Fibroblast of peridontal ligament (primary cell): ENCODE measurements around the gene NUMA1.

Source experiments
- DNase-seq: peaks from one replicate; pipeline ENCODE4 v3.0.0-alpha.2; 2010; ENCODE audit errors: extremely low read depth

The NUMA1 gene, protein sequence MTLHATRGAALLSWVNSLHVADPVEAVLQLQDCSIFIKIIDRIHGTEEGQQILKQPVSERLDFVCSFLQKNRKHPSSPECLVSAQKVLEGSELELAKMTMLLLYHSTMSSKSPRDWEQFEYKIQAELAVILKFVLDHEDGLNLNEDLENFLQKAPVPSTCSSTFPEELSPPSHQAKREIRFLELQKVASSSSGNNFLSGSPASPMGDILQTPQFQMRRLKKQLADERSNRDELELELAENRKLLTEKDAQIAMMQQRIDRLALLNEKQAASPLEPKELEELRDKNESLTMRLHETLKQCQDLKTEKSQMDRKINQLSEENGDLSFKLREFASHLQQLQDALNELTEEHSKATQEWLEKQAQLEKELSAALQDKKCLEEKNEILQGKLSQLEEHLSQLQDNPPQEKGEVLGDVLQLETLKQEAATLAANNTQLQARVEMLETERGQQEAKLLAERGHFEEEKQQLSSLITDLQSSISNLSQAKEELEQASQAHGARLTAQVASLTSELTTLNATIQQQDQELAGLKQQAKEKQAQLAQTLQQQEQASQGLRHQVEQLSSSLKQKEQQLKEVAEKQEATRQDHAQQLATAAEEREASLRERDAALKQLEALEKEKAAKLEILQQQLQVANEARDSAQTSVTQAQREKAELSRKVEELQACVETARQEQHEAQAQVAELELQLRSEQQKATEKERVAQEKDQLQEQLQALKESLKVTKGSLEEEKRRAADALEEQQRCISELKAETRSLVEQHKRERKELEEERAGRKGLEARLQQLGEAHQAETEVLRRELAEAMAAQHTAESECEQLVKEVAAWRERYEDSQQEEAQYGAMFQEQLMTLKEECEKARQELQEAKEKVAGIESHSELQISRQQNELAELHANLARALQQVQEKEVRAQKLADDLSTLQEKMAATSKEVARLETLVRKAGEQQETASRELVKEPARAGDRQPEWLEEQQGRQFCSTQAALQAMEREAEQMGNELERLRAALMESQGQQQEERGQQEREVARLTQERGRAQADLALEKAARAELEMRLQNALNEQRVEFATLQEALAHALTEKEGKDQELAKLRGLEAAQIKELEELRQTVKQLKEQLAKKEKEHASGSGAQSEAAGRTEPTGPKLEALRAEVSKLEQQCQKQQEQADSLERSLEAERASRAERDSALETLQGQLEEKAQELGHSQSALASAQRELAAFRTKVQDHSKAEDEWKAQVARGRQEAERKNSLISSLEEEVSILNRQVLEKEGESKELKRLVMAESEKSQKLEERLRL (N-terminal part only)

DNA sequence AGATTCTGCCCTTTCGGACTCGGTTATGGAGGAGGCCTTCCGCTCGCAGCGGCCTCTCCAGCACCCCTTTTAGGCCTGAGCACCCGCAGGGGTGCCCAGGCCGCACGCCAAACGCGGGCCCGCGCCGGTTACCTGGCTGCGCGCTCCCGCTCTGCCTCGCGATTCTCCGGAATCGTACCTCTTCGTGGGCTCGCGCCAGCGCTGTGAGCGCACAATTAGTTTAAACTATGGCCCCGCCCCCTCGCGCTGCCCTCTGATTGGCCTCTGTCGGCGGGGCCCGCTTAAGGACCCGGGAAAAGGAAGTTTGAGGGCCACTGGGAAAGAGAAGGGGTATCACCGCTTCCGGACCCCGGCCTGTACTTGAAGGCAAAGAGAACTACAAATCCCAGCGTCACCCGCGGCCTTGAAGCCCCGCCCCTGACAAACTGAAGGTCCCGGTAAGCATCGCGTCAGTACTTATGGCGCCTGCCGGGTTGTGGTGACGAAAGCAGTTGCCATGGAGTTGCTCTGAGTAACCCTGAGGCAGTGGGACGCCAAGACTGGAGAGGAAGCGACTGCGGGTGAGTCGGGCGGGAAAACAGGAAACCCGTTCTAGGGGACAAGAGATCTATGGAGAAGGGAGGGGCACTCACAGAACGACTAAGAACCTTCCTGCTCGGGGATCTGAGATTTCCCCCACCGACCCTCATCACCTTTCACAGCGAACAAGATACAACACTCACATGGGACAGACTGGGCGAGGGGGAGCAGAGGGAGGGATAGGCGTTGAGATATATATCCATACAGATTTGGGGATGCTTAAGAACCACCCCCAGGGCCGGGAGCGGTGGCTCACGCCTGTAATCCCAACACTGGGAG, at the start of gene NUMA1, which contains the start of gene LRRC51:
TSS of gene NUMA1 (minus strand) at position 217 of the 858 bp plus-strand sequence. CDS start 44,599 bp downstream, outside the sequence.
TSS of gene LRRC51 (plus strand) at position 525 of the 858 bp plus-strand sequence. CDS start 8,234 bp downstream, outside the sequence.
- DNase-seq = peak; percentile 100

DNA sequence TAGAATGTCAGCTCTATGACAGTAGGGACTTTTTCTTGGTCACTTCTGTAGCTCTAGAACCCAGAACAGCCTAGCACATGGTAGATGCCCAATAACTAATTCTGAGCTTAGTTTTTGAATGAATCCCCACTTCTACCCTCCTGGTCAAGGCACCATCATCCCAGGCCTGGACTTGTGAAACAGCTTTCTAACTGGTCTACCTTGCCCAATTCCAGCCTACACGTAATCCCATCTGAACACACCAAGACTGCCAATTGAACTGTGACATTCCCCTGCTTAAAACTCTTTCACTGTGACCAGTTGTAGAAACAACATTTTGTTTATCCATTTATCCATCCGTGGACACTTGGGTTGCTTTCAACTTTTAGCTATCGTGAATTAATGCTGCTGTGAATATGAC, 49.0 kb upstream of the NUMA1 start:
- DNase-seq = no peak

DNA sequence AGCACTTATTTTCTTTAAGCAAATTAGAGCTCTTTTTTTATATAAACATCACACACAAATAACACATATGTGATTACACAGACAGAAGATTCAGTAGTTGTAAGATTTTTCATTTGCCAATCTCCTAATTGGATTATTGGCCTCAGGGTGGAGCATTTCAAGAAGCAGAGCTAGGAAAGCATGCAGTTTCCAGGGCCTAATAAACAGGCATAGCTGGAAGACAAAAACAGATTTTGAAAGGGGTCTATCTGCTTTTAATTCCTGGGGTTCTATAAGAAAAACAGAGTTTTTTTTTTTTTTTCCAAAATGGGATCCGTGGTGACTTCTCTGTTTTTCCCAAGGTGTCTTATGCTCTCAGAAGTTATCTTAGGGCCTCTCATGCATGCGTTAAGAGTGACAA, 47.6 kb upstream of the NUMA1 start:
- no peak for DNase-seq

DNA sequence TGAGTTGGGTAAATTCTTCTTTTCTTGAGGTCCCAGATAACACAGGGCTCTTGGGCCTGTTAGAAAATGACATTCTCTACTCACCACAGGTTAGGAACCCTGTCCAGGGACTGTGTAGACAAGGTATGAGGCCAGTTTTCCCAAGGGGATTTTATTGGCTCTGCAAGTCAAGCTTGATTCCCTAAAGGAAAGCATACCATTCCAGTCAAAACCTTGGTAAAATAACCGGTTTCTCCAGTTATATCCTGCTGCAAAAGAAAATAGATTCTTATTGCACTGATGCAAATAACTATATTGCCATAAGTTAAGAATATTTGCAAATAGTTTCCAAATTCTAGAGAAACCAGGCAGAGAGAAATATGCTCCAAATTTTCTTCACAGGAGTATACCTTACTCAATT, 45.6 kb upstream of the NUMA1 start:
- no peak for DNase-seq

DNA sequence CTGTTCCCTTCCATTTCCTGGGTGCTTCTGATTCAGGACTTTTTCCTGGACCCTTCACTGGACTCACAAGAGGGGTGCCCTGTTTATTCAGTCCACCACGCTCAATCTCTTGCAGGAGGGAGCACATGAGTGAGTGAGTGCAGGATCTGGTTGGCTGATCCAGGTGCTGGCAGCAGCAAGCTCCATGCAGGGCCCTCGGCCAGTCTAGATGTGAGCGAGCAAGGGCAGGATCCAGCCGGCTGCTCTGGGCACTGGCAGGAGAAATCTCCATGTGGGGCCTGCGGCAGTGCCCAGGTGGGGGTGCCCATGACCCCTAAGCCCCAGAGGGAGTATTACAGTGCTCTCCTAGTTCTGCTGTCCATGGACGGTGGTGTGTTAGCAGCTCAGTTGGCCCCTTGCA, 43.7 kb upstream of the NUMA1 start:
- DNase-seq = no peak

DNA sequence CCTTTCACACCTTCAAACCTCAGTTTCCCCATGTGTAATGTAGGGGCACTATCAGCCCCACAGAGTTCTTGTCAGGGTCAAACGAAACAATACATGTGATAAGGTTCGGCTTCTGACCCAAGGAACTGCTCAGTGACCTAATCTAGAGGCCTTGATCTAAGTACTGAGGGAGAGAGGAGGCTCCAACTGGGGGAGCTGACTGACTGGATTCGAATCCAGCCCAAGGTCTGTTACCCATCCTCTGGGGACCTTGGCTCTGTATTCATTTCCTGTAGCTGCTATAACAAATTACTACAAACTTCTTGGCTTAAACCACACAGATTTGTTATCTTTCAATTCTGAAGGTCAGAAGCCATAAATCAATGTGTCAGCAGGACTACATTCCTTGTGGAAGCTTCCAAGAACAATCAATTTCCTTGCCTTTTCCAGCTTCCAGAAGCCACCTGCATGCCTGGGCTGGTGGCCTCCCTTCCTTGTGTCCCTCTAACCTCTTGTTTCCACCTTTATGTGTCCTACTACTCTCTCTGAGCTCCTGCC, 42.8 kb upstream of the NUMA1 start:
- no peak for DNase-seq

DNA sequence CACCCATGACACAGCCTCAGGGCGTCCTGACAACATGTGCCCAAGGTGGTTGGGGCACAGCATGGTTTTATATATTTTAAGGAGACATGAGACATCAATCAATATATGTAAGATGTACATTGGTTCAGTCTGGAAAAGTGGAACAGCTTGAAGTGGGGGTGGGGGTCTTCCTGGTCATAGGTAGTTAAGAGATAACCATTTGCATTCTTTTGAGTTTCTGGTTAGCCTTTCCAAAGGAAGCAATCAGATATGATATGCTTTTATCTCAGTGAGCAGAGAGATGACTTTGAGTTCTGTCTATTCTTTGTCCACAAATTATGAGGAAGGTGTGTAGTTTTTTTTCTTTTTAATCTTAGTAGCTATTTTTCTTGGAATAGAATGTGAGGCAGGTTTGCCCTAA, 42.3 kb upstream of the NUMA1 start:
- DNase-seq = no peak

DNA sequence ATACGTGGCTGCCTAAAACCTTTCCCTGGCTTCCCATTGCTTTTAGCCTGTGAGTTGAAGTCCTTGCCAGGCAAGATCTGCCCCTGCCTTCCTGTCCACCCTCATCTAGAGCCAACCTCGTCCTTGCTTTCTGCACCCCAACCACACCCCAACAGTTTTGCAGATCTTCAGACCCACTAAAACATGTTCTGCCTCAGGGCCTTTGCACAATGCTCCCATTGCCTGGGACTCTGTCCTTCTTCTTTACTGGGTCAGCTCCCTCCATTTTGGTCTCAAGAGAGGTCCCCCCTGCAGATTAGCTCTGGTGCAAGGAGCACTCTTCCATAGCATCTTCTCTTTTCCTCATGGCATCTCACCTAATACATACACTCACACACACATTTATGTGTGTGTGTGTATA, 40.6 kb upstream of the NUMA1 start:
- no peak for DNase-seq

DNA sequence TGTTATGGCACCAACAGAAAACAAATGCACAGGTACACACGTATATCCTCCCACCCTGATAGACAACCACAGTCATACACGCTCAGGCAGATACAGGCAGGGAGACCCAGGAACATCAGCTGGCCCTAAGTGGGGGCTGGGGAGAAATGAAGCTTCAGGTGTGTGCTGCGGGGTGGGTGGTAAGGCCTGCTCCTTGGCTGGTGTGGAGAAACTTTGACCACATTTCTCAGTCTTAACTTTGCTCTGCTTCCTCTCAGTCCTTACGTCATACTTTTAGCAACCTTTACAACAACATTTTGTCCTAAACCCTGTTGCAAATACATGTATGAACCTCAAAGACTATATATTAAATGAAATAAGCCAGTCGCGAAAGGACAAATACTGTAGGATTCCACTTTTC, 38.9 kb upstream of the NUMA1 start:
- DNase-seq = no peak

DNA sequence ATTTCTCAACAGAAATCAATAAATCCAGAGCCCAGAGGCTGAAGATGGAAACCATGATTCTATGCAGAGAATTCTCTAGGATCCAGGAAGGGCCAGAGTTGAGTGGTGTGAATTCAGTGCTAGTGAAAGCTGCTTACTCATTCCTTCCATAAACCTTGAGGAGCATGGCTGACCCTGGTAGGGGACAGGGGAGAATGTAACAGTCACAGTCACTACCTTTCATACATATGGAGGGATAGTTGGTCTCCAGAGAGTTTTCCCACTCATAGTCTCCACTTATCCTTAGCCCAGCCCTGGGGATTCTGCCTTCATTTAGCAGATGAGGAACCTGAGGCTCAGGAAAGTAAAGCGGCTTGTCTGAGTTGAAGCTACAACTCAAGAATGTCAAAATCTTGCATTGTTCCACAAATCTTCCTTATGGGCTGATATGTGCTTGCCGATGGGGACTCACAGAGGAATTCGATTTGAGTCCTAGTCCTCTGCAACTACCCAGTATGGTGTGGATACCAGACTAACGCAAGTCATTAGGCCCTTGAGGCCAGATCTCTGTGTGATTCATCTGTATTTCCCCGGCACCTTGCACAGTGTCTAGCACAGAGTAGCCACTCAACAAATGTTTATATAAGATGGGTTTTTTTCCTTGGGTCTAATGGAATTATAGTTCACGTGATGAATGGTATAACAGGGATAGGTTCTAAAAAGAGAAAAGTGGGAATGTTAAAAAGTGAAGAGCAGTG, 35.8 kb upstream of the NUMA1 start:
- no peak for DNase-seq

DNA sequence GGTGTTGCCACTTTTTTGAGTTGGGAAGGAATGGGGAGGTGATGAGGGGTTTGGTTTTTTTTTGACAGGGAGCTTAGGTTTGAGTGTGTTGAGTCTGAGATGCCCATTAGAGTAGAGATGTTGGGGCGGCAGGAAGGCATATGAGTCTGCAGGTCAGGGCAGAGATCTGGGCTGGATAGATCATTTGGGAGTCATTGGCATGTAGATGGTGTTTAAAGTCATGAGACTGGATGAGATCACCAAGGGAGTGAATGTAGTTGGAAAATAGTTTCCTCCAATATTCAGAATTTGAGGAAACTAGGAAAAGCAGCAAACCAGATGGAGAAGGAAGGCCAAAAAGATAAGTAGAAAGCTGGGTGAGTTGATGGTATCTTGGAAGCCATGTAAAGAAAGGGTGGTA, 34.2 kb upstream of the NUMA1 start:
- peak; percentile 62 for DNase-seq

DNA sequence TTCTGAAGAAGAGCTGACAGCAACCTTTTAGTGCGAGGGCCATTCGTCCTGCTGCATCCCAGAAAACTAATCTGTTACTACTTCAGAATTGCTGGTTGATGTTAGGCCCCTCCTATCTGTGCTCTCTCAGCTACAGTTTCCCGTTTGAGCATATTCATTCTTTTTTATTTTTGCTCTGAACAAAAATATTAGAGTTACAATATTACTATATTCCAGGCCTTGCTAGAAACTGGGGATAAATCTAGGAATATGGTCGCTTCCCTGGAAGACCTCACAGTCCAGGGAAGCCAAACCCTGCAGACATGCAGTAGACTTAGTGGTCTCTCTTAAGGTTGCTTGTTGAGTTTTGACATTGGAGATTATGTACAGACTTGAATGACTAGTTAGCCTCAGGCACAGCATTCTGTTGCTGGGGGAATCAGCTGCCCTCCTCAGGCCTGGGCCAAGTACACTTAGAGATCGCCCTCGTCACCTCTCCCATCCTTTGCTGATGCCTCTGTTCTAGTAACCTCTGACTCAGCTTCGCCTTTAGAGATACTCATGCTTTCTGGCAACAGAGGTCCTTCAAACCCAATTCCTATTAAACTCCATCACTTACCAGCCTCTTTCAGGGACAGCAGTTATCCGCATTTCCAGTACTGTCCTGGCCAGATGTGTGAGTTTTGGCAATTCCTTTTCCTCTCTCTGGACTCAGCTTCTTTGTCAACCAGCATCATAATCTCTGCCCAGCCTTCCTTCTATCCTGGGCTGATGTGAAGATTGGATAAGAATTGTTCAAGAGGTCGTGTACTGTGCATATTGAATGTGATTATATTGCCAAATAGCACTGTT, 32.9 kb upstream of the NUMA1 start:
- DNase-seq = peak; percentile 30

DNA sequence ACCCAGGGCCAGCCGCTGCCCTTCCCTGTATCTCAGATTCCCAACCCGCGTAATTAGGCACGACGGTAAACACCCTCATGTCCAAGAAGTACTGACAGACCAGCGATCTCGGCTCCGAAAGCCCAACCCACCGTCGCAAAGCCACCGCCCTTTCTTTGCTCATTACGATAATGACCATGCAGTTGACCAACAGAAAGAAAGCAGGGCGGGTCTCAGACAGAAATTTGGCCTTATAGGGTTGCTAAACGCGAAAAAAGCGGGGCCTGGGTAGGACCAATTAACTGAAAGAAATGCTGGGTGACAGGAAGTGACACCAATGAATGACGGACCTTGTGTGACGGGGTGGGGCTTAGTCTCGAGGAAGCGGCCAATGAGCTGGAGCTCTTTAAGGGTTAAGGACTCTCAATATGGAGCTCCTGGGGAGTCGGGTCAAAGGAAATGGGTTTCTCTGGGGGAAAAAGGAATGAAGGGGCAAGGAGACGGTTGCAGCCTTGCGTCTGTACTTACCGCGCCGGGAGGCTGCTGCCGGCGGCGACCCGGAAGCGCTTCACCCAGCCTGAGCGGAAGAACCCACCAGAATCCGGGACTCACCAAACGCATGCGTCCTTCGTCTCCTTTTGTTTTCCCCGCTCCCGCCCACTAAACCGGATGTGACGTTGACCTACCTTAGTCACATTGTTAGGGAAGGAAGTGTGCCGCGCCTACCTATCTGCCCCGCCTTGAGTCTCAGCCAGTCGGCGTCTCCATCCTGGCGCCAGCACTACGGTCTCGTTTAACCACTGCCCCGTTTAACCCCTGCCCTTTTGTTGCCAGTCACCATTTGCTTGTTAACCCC, 32.0 kb upstream of the NUMA1 start, which contains the start of gene ANAPC15:
TSS of gene ANAPC15 (minus strand) at position 553 of the 835 bp plus-strand sequence. CDS start 1,419 bp downstream, outside the sequence.
- peak; percentile 100 for DNase-seq

DNA sequence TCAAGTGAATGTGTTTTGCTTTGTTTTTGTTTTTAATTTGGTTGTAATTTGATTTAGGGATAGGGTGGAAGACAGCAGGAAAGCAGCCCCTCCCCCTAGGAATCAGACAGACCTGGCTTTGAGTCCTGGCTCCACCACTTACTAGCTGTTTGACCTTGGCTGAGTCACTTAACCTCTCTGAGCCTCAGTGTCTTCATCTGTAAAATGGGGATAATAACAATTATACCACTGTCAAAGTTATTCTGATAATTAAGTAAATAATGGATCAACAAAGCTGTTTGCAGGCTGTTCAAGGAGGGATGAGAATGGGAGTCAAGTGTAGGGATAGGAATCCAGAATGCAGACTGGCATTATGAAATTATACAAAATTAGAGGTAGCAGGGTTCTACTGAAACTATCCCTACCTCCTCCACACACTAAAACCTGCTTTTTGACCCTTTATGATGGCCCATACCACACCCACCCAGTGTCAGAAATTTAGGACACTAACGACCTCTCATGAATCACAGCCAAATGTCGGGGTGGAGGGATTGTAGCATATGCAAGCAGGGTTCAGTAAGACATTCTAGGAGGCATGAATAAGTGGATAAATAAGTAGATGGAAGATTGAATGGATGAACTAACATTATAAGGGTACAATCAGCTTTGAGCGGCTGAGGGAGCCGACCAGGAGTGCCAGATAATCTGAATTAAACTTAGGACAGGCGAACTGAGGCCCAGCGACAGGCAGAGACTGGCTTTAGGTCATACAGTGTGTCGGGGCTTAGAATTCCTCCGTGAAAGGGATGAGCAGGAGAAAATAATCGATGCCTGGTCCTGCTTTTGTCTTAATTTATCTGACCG, 31.2 kb upstream of the NUMA1 start:
- no peak for DNase-seq

DNA sequence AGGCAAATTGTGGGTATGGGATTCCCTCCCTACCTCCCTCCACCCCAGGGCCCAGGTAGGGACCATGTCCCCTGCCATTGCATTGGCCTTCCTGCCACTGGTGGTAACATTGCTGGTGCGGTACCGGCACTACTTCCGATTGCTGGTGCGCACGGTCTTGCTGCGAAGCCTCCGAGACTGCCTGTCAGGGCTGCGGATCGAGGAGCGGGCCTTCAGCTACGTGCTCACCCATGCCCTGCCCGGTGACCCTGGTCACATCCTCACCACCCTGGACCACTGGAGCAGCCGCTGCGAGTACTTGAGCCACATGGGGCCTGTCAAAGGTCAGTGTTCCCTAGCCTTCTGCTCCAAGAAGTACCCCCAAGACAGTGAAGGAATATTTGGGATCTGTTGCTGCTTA, 25.5 kb upstream of the NUMA1 start, which contains the start of gene TOMT:
TSS of gene TOMT (plus strand) at position 37 of the 400 bp plus-strand sequence. CDS start at position 65, 28 bp downstream.
- no peak for DNase-seq

DNA sequence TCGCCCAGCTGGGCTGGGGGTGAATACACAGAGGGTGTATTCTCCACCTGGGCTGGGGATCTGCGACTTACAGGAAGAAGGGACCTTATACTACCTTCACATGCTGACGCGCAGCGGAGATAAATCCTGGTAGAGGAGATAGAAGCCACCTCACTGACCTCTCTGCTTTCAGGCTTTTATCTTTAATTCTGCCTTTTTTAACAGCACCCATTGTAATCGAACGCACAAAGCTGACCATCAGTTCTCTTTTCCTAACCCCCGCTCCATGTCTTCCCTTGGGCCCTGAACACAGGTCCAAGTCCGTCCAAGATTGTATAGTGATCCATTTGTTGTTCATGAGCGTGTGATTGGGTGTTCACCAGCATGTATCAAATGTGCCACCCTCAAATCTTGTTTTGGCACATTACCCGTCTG, 23.4 kb upstream of the NUMA1 start:
- no peak for DNase-seq
